Measurements from ENCODE around the gene MZT1. TPM values are rescaled to one million over a fixed set of nuclear protein-coding genes. Genes with fewer than 3 reads are reported as not detected.
"Not testable (repeated sequence)": the region's sequence is repeated elsewhere in the genome, so short reads cannot be mapped to it uniquely, and the experiment has no call there.

Gene MZT1
- total RNA-seq, 6 experiments from 2014 or later = 17.1 to 28.9 (median 27.0) TPM

DNA sequence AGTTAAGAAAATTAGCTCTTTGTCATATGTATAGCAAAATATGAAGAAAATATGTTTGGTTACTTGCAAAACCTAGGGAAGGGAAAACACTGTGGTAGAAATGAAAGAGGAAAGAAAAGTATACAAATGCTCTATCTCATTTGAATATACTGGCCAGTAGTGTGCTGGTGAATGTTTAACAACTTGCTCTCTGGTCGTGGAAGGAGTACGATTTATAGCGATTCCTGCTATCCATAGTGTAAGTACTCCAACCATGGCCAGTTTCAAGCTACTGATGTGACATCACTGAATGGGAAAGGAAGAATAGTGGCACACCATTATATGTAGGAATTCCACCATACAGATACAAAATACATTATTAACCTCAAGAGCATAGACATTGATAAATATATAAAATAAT lies 9.6 kb upstream of the MZT1 start:
- Mint-ChIP-seq H3K9me3 (no peaks in the 10 kb centered on the region), H3K27me3 (ENCODE audit: insufficient read depth) (no peaks in the 10 kb centered on the region), H3K4me1 (ENCODE audit: low read depth) (no peaks in the 10 kb centered on the region), H3K4me3 (no peak overlapping the region), H3K27ac (no peak overlapping the region), H3K36me3 (ENCODE audit: low read depth) (peaks cover 22% of the 10 kb centered on the region)
- DNase-seq = no peak
- TF ChIP-seq, protein P1, sequence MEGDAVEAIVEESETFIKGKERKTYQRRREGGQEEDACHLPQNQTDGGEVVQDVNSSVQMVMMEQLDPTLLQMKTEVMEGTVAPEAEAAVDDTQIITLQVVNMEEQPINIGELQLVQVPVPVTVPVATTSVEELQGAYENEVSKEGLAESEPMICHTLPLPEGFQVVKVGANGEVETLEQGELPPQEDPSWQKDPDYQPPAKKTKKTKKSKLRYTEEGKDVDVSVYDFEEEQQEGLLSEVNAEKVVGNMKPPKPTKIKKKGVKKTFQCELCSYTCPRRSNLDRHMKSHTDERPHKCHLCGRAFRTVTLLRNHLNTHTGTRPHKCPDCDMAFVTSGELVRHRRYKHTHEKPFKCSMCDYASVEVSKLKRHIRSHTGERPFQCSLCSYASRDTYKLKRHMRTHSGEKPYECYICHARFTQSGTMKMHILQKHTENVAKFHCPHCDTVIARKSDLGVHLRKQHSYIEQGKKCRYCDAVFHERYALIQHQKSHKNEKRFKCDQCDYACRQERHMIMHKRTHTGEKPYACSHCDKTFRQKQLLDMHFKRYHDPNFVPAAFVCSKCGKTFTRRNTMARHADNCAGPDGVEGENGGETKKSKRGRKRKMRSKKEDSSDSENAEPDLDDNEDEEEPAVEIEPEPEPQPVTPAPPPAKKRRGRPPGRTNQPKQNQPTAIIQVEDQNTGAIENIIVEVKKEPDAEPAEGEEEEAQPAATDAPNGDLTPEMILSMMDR (IDR thresholded peaks at IDR 0.05) = no peak

DNA sequence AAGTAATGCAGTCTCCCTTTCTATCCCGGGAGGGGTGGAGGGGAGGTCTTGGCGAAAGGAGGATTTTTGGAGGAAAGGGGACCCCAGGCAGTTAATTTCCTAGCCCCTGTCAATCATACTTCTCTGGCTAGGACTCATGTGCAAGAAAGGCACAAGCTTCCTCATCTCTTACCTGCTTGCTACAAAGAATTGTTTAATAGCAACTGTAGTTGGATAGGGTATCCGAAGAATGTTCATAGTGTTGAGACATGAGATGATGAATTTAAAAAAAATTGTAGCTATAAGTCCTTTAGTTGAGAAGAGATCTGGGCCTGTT lies 819 bp upstream of the MZT1 start:
- peaks cover 43% of the 10 kb centered on the region for H3K4me1 Mint-ChIP-seq (ENCODE audit: low read depth)
- H3K36me3 Mint-ChIP-seq (ENCODE audit: low read depth) = peaks cover 25% of the 10 kb centered on the region
- DNase-seq = no peak
- TF ChIP-seq, protein P1 (IDR thresholded peaks at IDR 0.05) = no peak
- no peaks in the 10 kb centered on the region for H3K9me3 Mint-ChIP-seq
- peak overlapping the region; percentile 92 for H3K4me3 Mint-ChIP-seq
- peak overlapping the region; percentile 71 for H3K27ac Mint-ChIP-seq
- no peaks in the 10 kb centered on the region for H3K27me3 Mint-ChIP-seq (ENCODE audit: insufficient read depth)

DNA sequence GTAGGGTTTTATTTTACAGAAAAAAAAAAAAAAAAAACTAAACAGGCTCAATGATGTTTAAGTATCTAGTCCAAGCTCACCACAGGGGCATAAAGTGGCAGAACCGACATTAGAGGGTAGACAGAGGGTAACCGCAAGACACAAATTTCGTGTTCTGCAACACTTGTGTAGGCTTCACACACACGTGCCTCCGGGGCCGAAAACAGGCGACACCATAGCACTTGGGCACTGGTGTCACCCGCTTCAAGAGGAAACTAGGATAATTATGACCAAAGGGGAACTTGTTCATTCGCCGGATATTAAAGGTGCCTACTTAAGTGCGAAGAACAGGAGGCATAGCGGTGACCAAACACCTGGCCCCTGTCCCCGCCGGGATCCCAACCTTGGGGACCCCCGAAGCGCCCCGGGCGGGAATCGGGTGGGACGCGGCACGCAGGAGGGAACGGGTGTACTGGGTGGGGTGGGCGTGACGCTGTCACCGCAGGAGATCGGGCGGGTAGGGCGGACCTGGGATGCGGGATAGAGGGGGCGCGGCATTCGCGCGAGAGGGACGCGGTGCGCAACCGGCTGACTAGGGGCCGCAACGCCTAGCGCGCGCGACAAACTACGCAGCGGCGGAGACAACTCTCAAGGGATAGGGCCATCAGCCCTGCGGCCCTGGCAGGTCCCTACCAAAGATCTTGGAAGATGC lies 558 bp downstream of the MZT1 start:
- Mint-ChIP-seq H3K4me1 (ENCODE audit: low read depth) (peaks cover 43% of the 10 kb centered on the region), H3K27me3 (ENCODE audit: insufficient read depth) (no peaks in the 10 kb centered on the region), H3K9me3 (no peaks in the 10 kb centered on the region), H3K36me3 (ENCODE audit: low read depth) (peaks cover 31% of the 10 kb centered on the region), H3K27ac (peak overlapping the region; percentile 75), H3K4me3 (peak overlapping the region; percentile 92)
- no peak for DNase-seq
- TF ChIP-seq, protein P1 (IDR thresholded peaks at IDR 0.05) = no peak

DNA sequence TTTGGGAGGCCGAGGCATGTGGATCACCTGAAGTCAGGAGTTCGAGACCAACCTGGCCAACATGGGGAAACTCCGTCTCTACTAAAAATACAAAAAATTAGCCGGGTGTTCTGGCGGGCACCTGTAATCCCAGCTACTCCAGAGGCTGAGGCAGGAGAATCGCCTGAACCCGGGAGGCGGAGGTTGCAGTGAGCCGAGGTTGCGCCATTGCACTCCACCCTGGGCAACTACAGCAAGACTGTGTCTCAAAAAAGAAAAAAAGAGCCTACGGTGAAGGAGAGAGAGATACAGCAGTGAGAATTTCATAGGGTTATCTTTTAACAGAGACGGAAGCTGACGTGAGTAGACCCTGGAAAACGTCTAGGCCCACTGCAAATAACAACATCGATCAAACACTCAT lies 1.2 kb downstream of the MZT1 start:
- not testable (repeated sequence) for DNase-seq; H3K27me3 Mint-ChIP-seq (ENCODE audit: insufficient read depth); H3K9me3 Mint-ChIP-seq
- Mint-ChIP-seq H3K4me1 (ENCODE audit: low read depth) (peaks cover 43% of the 10 kb centered on the region), H3K36me3 (ENCODE audit: low read depth) (peaks cover 25% of the 10 kb centered on the region), H3K4me3 (peak overlapping the region; percentile 92), H3K27ac (peak overlapping the region; percentile 75)

DNA sequence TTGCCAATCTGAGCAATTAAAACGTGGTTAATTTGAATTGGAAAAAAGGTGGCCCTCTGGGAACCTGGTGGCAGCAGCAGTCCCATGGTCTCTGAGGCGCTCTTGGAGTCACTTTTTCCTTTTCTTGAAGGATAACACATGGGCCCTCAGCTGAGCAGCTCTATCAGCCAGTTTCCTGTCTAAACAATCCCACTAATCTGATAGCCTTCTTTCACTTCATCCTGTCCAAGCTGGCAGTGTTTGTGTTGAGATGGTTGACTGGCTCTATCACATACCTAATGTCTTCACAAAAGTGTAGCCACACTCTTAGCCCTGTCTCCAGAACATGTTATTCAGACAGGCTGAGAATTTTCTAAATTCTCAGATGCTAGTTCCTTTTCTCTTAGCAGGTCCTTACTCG lies 10.7 kb downstream of the MZT1 start:
- TF ChIP-seq, protein P1 (IDR thresholded peaks at IDR 0.05) = no peak
- no peak overlapping the region for H3K27ac Mint-ChIP-seq
- DNase-seq = no peak
- H3K36me3 Mint-ChIP-seq (ENCODE audit: low read depth) = peaks cover 45% of the 10 kb centered on the region
- no peak overlapping the region for H3K4me3 Mint-ChIP-seq
- H3K27me3 Mint-ChIP-seq (ENCODE audit: insufficient read depth) = no peaks in the 10 kb centered on the region
- H3K4me1 Mint-ChIP-seq (ENCODE audit: low read depth) = peaks cover 16% of the 10 kb centered on the region
- H3K9me3 Mint-ChIP-seq = no peaks in the 10 kb centered on the region

DNA sequence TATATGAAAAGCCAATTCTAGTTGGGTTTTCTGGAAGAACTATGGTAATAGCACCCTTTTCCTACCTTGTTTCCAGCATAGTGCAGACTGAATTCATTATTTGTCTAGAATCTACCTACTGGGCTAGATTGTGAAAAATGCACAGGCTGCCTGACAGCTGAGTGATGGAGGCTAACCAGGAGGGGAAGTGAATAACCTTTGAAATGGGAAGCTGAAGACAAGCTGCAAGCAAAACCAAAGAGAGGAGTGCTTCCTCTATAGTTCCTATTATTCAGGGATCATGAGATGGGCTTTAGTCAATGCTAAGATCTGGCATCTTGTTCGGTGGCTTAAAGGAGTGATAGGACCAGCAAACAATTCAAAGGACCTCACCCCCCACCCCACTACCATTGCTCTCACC lies 26.9 kb downstream of the MZT1 start:
- no peak overlapping the region for H3K27ac Mint-ChIP-seq
- peaks cover 2% of the 10 kb centered on the region for H3K36me3 Mint-ChIP-seq (ENCODE audit: low read depth)
- no peak for DNase-seq
- H3K9me3 Mint-ChIP-seq = peaks cover 2% of the 10 kb centered on the region
- TF ChIP-seq, protein P1 (IDR thresholded peaks at IDR 0.05) = no peak
- no peak overlapping the region for H3K4me3 Mint-ChIP-seq
- no peaks in the 10 kb centered on the region; the same call in 1 of the 2 replicates for H3K27me3 Mint-ChIP-seq (ENCODE audit: insufficient read depth)
- H3K4me1 Mint-ChIP-seq (ENCODE audit: low read depth) = no peaks in the 10 kb centered on the region

All from HFFc6 (cell line).